ENCODE measurements around the gene HOXC12.

HOXC12 gene

DNA sequence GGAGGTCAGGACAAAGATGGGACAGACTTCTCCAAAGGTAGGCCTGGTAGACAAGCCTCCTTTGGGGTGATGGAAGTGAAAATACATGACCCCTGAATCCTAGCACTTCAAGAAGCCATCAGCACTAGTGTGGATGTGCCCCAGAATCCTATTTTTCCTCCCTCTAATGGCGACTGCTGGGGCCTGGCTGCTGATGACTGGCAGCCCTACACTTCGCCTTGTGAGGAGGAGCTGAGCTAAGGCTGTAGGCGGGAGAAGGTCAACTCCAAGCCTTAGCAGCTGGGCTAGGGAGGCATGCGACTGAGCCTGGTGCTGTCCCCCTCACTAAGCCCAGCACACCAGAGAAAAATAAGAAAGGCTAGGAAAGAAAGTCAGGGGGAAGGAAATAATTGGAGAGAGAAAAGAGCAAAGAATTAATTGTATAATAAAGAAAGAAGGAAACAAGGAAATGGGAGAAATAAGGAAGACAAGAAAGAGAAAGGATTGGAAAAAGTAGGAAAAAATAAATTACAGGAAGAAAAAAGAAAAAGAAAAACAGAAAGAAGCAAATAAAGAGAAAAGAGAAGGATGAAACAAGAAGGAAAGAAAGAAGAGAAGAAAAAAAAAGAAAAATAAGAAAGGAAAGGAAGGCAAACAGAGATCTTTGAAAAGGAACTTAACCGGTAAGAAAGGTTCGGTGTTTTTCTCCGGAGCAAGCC lies 25.6 kb downstream of the HOXC12 start:
- in situ Hi-C loops (cut with MboI; ENCODE audit: low sequenced_read_pairs): loop anchor here (25.0 kb wide), 1 partner anchor 407 kb away; the partner anchor contains the start of gene ZNF385A

DNA sequence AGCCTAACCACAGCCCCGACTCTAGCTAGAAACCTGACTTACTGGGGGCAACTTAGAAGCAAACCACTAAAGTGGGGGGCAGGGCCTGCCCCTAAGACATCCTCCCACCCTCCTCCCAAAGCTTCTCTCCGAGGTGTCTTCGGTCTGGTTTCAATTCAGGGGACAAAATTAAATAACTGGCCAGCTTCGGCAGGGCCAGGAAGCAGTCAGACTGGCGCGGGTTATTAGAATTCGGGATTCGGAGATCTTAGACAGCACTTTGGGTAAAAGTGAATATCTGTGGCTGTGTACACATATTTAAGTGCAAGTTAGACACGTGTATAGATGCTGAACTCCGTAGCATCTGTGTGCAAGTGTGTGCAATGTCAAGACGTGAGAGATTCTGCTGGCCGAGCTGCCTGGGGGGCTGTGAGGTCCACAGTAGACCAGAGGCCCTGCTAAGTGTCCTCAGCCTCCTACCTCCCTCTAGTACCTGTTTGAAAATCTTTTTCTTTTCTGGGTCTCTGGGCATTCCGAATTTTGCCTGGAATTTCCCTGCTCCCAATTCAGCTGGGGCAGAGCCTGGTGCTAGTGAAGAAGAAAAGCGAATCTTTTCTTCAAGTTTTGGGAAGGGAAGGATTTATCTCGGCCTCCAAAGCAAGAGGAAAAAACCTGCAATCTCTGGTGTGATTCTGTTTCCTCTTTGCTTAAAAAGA lies 26.2 kb downstream of the HOXC12 start:
- in situ Hi-C loops (cut with MboI; ENCODE audit: low sequenced_read_pairs): loop anchor here (25.0 kb wide), 1 partner anchor 406 kb away; the partner anchor contains the start of gene ZNF385A

DNA sequence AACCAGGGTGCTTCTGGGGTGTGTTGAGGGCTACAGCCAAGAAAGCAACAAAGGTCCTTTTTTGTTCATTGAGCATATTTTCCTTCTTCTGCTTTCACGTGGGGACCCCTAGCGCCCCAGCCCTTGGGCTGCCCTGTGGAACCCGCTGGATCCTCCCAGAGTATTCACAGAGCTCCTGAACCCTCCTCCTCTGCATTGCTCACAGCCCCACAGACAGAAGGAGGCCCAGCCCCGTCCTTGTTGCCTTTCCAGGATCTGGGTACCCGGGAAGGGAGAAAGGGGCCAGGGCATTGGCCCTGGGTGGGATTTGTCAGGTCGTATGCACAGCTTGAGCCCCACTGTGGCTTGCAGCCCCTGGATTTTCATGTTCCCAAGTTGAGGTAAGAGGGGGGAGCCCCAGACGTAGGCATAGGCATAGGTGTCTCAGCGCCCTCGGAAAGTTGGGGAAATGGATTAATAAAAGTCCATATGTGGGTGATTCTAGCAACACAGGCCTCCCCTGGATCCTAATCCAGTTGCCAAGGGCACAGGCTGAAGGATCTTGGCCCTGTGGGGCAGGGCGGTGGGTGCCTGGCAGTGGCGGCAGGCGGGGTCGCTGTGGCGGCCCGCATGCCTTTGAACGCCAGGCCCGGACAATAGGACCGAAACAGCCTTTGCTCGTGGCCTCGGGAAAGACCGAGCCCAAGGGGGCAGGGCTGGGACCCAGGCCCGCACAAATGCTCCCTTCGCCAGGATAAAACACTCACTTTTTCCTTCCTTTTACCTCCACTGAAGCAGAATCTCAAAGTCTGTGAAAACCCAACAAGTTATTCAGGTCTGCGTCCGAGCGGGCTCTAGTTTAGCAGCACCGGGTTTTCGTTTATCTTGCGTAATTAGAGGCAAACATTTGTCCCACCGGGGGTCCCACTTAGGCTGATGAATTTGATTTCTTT lies 27.2 kb downstream of the HOXC12 start:
- in situ Hi-C loops (cut with MboI; ENCODE audit: low sequenced_read_pairs): loop anchor here (25.0 kb wide), 1 partner anchor 405 kb away; the partner anchor contains the start of gene ZNF385A

DNA sequence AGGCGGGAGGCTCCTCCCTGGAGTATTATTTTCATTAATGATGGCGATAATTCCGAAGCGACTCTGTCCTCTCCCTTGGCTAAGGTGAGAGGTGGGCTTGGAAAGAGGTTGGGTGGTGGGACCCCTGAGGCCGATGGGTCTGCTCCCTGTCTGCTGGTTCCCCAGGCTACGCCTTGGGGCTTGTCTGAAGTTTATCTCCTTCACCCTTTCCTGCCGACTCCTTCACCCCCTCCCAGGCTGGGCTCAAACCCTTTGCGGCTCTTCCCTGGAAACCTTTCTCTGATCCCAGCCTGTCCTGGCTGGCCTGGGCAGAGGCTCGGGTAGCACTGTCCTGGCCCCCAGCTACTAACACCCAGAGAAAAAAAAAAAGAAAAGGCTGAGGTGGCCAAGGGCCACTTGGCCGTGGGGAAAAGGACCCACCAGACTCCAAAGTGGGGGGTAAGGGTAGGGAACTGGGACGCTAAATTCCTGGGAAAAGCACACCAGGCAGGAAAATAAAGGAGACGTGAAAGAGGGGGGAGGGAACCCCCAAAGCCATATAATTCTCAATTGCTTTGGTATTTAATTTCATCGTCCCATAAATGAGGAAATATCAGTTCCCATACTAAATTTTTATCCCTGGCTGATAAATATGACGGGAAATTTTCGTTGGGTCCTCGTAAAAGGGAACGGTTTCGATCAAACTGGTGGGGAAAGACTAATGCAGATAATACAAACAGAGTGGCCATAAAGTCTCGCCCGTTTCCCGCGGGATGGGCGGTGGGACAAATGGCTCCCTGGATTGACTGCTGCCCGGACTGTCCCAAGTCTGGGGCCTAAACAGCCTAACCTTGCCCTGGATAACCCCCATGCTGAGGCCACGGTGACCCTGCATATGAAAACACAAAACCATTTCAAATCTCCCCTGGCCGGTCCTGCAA lies 28.2 kb downstream of the HOXC12 start:
- in situ Hi-C loops (cut with MboI; ENCODE audit: low sequenced_read_pairs): loop anchor here (25.0 kb wide), 1 partner anchor 404 kb away; the partner anchor contains the start of gene ZNF385A

DNA sequence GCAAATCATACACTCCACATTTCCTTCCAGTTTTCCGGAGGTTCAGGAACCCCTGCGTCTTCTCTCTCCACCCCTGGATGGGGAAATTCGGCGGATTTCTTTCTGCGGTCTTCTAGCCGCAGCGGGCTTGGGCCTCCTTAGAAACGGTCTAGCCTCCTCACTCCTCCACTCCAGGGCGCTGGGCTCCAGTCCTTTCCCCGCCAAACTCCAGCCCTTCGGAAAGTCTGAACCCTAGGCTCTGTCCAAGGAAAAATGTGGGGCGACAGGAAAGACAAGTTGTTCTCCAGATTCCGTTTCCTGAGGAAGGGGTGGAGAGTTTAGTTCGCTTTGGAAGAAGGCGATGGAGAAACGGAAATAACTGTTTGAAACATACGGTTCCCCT lies 28.9 kb downstream of the HOXC12 start:
- in situ Hi-C loops (cut with MboI; ENCODE audit: low sequenced_read_pairs): loop anchor here (25.0 kb wide), 1 partner anchor 404 kb away; the partner anchor contains the start of gene ZNF385A

DNA sequence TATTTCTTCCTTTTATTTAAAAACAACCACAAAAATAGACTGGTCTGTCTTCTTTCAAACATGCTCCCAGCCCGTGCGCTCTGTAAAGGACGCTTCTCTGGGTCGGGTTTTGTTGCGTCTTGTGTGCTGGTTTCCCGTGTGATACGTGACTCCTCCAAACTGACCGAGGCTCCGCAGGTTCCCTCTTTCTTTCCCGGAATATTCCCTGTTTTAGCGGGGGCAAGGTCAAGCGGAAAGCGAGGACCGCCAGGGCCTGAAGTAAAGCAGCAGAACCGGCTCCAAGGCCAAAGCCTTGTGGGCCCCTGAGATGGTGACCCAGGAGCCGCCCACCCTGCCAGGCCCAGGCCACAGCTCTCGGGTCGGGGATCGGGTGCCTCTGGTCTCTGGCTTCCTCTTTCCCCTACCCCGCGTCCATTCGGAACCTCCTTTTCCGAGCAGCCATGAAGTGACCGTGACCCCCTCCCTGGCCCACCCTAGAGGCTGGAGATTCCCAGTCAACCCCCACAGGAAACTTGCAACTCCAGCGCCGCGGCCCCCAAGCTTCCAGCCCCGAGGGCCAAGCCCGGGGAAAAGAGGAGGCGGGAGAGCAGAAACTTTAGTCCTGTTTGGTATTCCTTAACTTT lies 29.4 kb downstream of the HOXC12 start:
- in situ Hi-C loops (cut with MboI; ENCODE audit: low sequenced_read_pairs): loop anchor here (25.0 kb wide), 1 partner anchor 403 kb away; the partner anchor contains the start of gene ZNF385A

DNA sequence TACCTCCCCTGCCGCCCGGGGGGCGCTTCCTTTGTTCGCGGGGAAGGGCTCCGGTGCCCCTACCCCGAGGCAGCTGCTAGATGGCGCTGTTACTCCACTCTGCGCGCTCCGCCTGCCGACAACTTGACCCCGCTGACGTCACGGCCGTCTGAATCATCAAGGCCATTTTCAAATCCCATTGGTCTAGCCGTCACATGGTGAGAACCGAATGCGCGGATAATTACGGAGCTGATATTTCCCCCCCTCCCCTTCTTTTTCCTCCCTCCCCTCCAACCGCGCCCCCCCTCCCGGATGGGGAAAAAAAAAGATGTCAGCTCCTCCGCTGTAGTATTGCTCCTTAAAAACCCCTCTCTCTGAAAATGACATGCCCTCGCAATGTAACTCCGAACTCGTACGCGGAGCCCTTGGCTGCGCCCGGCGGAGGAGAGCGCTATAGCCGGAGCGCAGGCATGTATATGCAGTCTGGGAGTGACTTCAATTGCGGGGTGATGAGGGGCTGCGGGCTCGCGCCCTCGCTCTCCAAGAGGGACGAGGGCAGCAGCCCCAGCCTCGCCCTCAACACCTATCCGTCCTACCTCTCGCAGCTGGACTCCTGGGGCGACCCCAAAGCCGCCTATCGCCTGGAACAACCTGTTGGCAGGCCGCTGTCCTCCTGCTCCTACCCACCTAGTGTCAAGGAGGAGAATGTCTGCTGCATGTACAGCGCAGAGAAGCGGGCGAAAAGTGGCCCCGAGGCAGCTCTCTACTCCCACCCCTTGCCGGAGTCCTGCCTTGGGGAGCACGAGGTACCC lies 30.4 kb downstream of the HOXC12 start, which contains the start of gene HOXC10:
Gene HOXC10 (plus strand): TSS at position 246 of the 791 bp plus-strand sequence. CDS start 114 bp downstream, at position 360.
- in situ Hi-C loops (cut with MboI; ENCODE audit: low sequenced_read_pairs): loop anchor here (25.0 kb wide), 1 partner anchor 402 kb away; the partner anchor contains the start of gene ZNF385A

DNA sequence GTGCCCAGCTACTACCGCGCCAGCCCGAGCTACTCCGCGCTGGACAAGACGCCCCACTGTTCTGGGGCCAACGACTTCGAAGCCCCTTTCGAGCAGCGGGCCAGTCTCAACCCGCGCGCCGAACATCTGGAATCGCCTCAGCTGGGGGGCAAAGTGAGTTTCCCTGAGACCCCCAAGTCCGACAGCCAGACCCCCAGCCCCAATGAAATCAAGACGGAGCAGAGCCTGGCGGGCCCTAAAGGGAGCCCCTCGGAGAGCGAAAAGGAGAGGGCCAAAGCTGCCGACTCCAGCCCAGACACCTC lies 30.9 kb downstream of the HOXC12 start:
- in situ Hi-C loops (cut with MboI; ENCODE audit: low sequenced_read_pairs): loop anchor here (25.0 kb wide), 1 partner anchor 402 kb away; the partner anchor contains the start of gene ZNF385A

DNA sequence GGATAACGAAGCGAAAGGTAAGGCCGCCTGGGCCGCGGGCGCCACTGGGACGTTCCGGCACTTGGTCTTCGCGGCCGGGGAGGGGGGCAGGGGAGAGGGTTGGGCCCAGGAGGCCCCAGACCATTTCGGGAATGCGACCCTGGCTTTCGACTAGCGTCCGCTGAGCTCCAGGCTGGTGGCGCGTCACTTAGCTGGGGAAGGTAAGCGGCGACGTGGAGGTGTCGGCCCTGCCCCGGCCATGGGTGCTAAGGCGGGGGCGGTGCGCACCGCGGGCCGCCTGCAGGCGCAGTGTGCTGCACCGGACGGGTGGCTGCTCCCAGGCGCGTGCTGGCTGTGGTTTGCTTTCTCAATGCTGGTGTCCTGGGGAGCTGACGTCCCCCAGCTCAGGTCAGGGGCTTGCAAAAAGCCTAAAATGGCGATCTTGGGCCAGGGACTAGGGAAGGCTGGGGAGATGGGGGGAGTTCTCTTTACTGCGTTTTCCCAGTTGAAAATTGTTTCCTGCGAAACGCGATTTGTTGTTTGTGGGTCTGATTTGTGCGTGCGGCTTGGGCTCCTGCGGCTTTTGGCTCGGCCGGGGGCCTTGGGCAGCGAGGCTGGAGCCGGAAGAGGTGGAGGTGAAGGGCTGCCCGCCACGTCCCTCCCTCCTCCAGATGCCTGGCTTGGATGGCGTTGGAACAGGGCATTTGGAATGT lies 31.4 kb downstream of the HOXC12 start:
- in situ Hi-C loops (cut with MboI; ENCODE audit: low sequenced_read_pairs): loop anchor here (25.0 kb wide), 1 partner anchor 401 kb away; the partner anchor contains the start of gene ZNF385A

DNA sequence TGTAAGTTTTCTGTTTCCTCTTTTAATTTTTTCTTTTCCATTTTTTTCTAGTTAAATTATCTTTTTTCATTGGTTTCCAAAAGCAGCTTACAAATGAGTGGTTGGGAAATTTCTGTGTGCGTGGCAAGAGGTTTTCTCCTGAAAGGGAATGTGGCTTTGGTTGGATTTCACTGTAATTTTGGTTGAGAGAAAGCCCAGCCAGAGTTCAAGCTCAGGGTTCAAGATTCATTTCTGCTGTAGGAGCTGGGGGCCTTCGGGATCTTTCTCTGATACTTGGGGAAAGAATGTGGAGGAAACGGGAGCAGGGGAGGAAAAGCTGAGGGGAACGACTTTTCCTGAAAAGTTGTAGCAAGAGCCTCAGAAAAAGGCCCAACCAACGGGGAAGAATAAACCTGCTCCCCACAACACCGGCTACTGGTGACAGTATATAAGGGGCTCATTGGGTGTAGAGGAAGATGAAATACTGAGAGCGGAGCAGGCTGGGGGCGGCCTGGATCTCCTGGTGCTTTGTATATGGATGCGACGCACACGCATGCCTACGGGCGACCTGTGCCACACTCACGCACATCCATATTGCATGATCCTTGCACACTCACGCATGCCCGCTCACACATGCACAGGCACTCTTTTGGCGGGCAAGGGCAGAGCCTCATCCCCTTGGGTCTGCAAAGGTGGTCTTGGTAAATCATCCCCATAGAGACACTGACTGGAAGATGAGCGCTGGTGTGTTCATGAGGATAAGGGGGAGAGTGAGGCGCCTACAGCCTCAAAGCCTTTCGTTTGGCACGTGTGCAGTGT lies 32.2 kb downstream of the HOXC12 start:
- in situ Hi-C loops (cut with MboI; ENCODE audit: low sequenced_read_pairs): loop anchor here (25.0 kb wide), 1 partner anchor 400 kb away; the partner anchor contains the start of gene ZNF385A

DNA sequence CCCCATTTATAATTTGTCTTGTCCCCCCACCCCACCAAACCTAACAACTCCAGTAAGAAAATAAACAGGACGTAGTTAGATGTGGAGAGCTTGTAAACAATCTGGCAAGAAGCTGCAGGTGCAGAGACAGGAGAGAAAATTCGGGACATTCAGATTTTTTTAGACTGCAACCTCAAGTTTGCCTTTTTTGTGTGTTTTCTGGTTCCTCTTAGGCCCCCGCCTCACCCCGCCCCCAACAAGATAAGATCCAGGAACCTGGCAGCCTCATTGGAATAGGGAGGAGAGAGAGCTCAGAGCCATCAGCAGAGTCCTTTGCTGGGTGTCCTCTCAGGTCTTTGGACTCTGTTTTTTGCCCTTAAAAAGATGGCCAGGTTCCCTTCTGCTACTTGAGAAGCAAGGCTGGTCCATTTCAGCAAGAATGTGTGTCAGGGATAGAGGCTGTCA lies 33.1 kb downstream of the HOXC12 start:
- in situ Hi-C loops (cut with MboI; ENCODE audit: low sequenced_read_pairs): loop anchor here (25.0 kb wide), 1 partner anchor 399 kb away; the partner anchor contains the start of gene ZNF385A

DNA sequence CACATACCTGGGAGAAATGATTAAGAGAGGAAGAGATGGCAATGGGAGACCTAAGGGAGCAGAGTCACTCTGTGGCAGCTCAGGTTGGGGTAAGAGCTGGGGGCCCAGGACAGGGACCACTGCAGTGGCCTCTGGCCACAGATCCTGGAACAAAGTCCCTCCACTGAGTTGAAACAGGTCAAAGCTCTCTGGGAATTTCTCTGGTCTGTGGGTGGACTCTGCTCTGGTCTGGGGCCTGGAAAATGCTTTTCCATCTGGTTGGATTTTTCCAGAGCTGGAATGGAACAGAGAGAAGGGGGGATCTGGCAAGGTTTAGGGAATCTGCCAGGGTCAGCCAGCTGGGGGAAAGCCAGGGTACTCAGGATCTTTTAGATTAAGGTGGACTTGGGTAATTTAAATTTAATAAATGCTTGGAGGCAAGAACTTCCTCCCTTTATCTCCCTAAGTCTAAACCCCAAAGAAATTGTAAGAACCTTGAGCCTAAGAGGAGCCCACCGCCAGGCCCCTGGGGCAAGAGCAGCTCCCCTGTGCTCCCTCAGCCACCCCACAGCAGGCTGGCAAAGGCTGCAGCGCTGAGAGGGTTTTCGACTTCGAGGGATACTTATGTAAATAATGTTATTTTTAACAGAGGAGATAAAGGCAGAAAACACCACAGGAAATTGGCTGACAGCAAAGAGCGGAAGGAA lies 34.0 kb downstream of the HOXC12 start:
- in situ Hi-C loops (cut with MboI; ENCODE audit: low sequenced_read_pairs): loop anchor here (25.0 kb wide), 1 partner anchor 399 kb away; the partner anchor contains the start of gene ZNF385A

DNA sequence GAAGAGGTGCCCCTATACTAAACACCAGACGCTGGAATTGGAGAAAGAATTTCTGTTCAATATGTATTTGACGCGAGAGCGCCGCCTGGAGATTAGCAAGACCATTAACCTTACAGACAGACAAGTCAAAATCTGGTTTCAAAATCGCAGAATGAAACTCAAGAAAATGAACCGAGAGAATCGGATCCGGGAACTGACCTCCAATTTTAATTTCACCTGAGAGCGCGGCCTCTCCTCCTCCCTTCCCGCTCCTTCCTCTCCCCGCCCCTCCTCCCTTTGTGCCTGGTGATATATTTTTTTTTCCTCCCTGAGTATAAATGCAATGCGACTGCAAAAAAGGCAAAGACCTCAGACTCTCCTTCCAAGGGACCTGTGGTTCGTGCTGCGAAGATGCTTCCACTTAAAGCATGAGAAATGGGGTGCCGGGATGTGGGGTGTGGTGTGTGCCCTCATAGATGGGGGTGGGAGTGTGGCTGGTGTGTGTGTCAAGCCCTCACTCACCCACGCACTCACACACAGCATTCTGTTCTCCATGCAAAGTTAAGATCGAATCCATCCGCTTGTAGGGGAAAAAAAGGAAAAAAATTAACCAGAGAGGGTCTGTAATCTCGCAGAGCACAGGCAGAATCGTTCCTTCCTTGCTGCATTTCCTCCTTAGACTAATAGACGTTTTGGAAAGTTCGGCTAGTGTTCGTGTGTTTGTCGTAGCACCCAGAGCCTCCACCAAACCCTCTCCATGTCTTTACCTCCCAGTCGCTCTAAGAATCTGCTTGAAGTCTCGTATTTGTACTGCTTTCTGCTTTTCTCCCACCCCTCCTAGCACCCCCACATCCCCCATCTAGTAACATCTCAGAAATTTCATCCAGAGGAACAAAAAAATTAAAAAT lies 34.8 kb downstream of the HOXC12 start:
- in situ Hi-C loops (cut with MboI; ENCODE audit: low sequenced_read_pairs): loop anchor here (25.0 kb wide), 1 partner anchor 398 kb away; the partner anchor contains the start of gene ZNF385A

DNA sequence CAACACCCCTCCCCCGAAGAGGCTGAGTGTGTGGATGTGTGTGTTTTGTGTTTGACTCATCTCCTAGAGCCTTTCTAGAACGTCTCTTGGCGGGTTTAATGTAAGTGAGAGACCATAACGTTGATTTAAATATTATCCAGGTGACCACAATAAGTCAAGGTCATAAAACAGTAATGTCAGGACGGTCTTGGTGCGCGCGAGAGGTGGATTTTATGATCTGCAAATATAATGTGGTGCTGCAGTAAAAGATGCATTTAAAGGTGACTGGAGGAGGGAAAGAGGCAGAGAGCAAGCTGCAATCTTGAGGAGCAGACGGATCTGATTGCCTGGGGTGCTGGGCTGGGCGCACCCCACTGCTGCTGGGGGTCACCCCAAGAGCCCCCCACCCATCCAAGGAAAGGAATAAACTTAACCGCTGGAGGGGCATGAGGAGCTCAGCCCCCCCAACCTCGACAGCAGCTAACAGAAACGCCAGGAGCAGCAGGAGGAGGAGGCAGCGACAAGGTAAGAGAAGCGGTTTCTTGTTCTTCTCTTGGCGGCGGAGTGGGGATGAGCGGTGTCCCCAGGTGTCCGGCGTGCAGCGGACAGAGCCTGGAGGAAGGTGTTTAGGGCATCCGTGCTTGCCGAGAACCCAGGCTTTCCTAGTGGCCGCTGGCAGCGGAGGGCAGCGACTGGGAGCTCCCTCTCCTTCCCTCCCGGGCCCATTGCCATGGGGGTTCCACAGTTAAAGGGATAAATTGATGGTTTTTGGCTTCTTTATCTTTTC lies 35.8 kb downstream of the HOXC12 start:
- in situ Hi-C loops (cut with MboI; ENCODE audit: low sequenced_read_pairs): loop anchor here (25.0 kb wide), 1 partner anchor 397 kb away; the partner anchor contains the start of gene ZNF385A

Measured in HL-60/S4 treated with retinoic acid at 250 ng/mL for 4 days and 3 days (cell line).